Measurements from ENCODE around the gene UBE2QL1. TPM values are rescaled to one million over a fixed set of nuclear protein-coding genes. Genes with fewer than 3 reads are reported as not detected.
A peak's percentile ranks its signal among the peaks of the same experiment; 100 is the strongest.

The UBE2QL1 gene
- total and polyA plus RNA-seq, 4 donors = 9.3 to 60.1 (median 42.3) TPM

DNA sequence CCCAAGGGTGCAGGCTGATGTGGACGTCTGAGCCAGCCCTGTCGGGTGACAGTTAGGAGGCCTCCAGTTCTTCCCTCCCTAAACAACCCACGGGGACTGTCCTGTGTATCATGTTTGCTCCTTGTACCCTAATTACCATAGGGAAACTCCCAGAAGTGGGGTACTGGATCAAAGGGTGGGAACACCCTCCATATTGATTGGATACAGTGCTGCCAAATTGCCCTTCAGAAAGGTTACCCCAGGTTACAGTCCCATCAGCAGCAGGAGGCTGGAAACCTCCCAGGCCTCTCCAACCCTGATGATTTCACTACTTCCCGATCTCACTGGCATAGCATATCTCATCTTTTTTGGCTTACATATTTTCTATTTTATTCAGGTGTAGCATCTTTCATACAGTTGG is 22.0 kb downstream of the UBE2QL1 start:
- no peaks in the 10 kb centered on the region for H3K9me3 ChIP-seq (ENCODE audit: control insufficient read depth, insufficient read depth, low read length)
- DNase-seq (ENCODE audit: low read depth in 4 of 6, low spot score in 6 of 6) = no peak
- no peaks in the 10 kb centered on the region for H3K27me3 ChIP-seq (ENCODE audit: control insufficient read depth, insufficient read depth, low read length)
- 100% methylated on average over 1 of the region's 4 CpGs for WGBS (ENCODE audit: insufficient coverage)
- peaks cover 8% of the 10 kb centered on the region for H3K36me3 ChIP-seq (ENCODE audit: control insufficient read depth, insufficient read depth, low read length)
- no peak overlapping the region for H3K4me3 ChIP-seq (ENCODE audit: low read depth, low read length)
- peaks cover 29% of the 10 kb centered on the region for H3K4me1 ChIP-seq (ENCODE audit: control insufficient read depth, insufficient read depth, low read length)
- no peak overlapping the region for H3K27ac ChIP-seq (ENCODE audit: low read depth, low read length)

DNA sequence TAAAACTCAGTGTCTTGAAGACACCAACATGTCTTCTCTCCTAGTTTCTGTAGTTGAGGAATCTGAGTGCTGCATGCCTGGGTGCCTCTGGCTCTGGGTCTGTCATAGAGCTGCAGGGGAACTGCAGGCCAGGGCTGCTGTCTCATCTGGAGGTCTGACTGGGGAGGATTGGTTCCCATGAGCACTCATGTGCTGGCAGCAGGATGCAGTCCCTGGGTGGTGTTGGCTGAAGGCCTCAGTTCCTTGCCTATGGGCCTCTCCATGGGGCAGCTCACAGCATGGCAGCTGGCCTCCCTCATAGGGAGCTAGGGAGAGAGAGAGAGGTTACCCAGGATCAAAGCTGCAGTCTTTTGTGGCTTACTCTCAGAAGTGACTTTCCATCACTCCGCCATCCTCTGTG is 22.6 kb downstream of the UBE2QL1 start:
- H3K4me1 ChIP-seq (ENCODE audit: control insufficient read depth, insufficient read depth, low read length) = peaks cover 24% of the 10 kb centered on the region
- H3K4me3 ChIP-seq (ENCODE audit: low read depth, low read length) = no peak overlapping the region
- no peaks in the 10 kb centered on the region for H3K9me3 ChIP-seq (ENCODE audit: control insufficient read depth, insufficient read depth, low read length)
- peaks cover 3% of the 10 kb centered on the region for H3K36me3 ChIP-seq (ENCODE audit: control insufficient read depth, insufficient read depth, low read length)
- no peaks in the 10 kb centered on the region for H3K27me3 ChIP-seq (ENCODE audit: control insufficient read depth, insufficient read depth, low read length)
- DNase-seq (ENCODE audit: low read depth in 4 of 6, low spot score in 6 of 6) = no peak
- no peak overlapping the region for H3K27ac ChIP-seq (ENCODE audit: low read depth, low read length)
- no CpG with 5 or more reads among the region's 1 CpG for WGBS (ENCODE audit: insufficient coverage)

DNA sequence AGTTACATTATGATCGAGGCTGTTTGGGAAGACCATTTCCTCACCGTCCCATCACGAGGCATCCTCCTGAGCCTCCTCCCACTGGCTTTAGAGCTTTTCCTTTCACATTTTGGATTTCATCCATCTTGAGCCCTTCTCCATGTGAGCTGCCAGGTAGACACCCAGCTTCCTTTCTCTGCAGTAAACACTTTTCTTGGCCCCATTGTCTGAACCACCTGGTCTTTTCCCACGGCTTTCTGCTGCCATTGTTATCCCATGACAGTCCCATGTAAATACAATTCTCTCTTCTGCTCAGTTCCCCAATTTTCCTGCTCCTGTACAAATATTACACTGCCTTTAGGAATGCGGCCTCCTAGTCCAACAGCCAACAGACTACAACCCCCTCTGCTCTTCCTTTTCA is 24.1 kb downstream of the UBE2QL1 start:
- no peak for DNase-seq (ENCODE audit: low read depth in 4 of 6, low spot score in 6 of 6)
- Histone ChIP-seq H3K27ac (ENCODE audit: low read depth, low read length) (no peak overlapping the region), H3K36me3 (ENCODE audit: control insufficient read depth, insufficient read depth, low read length) (peaks cover 4% of the 10 kb centered on the region), H3K9me3 (ENCODE audit: control insufficient read depth, insufficient read depth, low read length) (no peaks in the 10 kb centered on the region), H3K4me1 (ENCODE audit: control insufficient read depth, insufficient read depth, low read length) (peaks cover 9% of the 10 kb centered on the region), H3K4me3 (ENCODE audit: low read depth, low read length) (no peak overlapping the region), H3K27me3 (ENCODE audit: control insufficient read depth, insufficient read depth, low read length) (no peaks in the 10 kb centered on the region)
- 63% methylated on average over 5 of the region's 5 CpGs for WGBS (ENCODE audit: insufficient coverage)

DNA sequence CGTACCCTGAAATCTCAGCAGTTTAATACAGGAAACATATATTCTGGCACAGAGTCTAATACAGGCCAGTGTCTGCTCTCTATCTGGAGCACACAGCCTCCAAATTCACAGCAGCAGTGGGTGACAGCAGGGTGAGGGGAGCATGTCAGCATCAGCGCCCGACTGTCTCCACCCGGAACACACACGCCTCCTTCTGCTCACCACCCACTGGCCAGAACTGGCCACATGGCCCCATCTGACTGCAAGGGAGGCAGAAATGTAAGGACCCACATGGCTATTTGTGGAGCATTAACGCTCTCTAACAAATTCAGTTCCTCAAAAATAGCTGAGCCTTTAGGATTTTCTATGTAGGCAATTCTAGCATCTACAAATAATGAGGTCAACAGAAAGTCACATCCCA is 24.6 kb downstream of the UBE2QL1 start:
- 82% methylated on average over 2 of the region's 6 CpGs for WGBS (ENCODE audit: insufficient coverage)
- H3K27ac ChIP-seq (ENCODE audit: low read depth, low read length) = no peak overlapping the region
- peaks cover 5% of the 10 kb centered on the region for H3K4me1 ChIP-seq (ENCODE audit: control insufficient read depth, insufficient read depth, low read length)
- no peaks in the 10 kb centered on the region for H3K27me3 ChIP-seq (ENCODE audit: control insufficient read depth, insufficient read depth, low read length)
- H3K4me3 ChIP-seq (ENCODE audit: low read depth, low read length) = no peak overlapping the region
- DNase-seq (ENCODE audit: low read depth in 4 of 6, low spot score in 6 of 6) = peak in 1 of 6 donors; percentile 21
- H3K36me3 ChIP-seq (ENCODE audit: control insufficient read depth, insufficient read depth, low read length) = peaks cover 4% of the 10 kb centered on the region
- H3K9me3 ChIP-seq (ENCODE audit: control insufficient read depth, insufficient read depth, low read length) = no peaks in the 10 kb centered on the region

DNA sequence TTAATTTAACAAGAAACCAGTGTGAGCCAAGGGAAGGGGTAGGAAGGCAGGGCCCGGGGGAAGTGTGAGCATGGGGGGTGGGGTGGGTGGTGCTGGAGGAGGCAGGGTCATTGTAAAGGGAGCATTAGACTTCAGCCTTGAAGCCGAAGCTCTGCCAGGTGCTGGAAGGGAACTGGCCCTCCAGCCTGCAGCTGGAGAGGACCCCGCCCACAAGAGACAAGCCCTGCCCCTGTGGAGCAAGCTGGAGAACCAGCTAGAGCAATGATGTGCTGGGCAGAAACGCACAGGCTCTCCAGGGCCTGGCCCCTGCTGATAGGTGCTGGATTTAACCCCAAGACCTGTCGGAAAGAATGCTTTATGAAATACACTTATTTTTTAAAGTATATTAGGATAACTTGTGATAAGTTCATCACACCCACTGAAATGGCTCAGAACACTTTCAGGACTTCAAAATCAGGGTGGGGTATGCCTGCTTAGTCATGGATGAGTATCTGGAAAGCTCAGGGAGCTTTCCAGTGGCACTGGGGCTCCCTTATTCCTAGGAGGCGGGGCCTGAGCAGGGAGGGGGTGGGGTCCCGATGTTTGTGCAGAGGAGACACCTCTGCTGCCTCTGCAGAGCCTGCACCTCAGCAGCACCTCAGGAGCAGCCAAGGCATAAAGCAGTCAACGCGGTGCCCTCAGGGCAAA is 27.1 kb downstream of the UBE2QL1 start:
- H3K9me3 ChIP-seq (ENCODE audit: control insufficient read depth, insufficient read depth, low read length) = no peaks in the 10 kb centered on the region
- no peaks in the 10 kb centered on the region for H3K27me3 ChIP-seq (ENCODE audit: control insufficient read depth, insufficient read depth, low read length)
- WGBS (ENCODE audit: insufficient coverage) = 52% methylated on average over 4 of the region's 9 CpGs
- H3K4me1 ChIP-seq (ENCODE audit: control insufficient read depth, insufficient read depth, low read length) = peaks cover 4% of the 10 kb centered on the region
- H3K4me3 ChIP-seq (ENCODE audit: low read depth, low read length) = no peak overlapping the region
- DNase-seq (ENCODE audit: low read depth in 4 of 6, low spot score in 6 of 6) = no peak
- H3K36me3 ChIP-seq (ENCODE audit: control insufficient read depth, insufficient read depth, low read length) = peaks cover 11% of the 10 kb centered on the region
- no peak overlapping the region for H3K27ac ChIP-seq (ENCODE audit: low read depth, low read length)

DNA sequence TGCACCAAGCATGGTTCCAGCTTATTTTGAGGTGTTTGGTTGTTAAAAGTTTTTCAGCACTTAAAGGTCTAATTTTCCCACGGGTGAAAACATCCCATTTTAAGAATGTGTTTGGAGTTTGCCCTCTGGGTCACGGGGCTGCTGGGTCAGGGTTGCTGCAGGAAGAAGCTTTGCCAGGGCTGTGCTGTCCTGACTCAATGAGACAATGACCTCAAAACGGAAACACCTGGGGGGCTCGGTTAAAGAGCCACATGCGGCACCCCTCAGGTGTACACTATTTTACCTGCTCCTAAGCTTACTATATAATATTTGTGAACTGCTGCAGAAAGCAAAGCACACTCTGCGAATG is 27.6 kb downstream of the UBE2QL1 start:
- Histone ChIP-seq H3K27me3 (ENCODE audit: control insufficient read depth, insufficient read depth, low read length) (no peaks in the 10 kb centered on the region), H3K36me3 (ENCODE audit: control insufficient read depth, insufficient read depth, low read length) (peaks cover 14% of the 10 kb centered on the region), H3K9me3 (ENCODE audit: control insufficient read depth, insufficient read depth, low read length) (no peaks in the 10 kb centered on the region), H3K27ac (ENCODE audit: low read depth, low read length) (no peak overlapping the region), H3K4me3 (ENCODE audit: low read depth, low read length) (no peak overlapping the region), H3K4me1 (ENCODE audit: control insufficient read depth, insufficient read depth, low read length) (peaks cover 7% of the 10 kb centered on the region)
- WGBS (ENCODE audit: insufficient coverage) = 100% methylated on average over 3 of the region's 6 CpGs
- DNase-seq (ENCODE audit: low read depth in 4 of 6, low spot score in 6 of 6) = no peak

DNA sequence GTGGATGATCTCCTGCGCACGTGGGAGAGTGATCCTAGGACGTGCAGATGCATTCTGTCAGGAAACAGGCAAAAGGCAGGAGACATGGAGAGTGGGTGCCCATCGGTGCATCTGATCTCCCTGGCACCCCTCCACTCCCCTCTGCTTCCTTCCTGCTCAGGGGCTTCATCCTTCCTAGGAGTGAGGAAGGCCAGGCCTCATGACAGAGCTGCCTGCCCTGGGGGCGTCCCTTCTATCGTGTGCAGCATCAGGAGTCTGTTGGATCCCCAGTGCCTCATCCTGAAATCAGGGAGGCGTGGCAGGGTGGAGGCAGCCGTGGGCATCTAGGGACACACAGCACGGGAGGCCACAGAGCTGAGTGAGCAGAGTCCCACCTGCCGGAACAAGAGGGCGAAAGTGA is 30.1 kb downstream of the UBE2QL1 start:
- peaks cover 13% of the 10 kb centered on the region for H3K4me1 ChIP-seq (ENCODE audit: control insufficient read depth, insufficient read depth, low read length)
- H3K9me3 ChIP-seq (ENCODE audit: control insufficient read depth, insufficient read depth, low read length) = no peaks in the 10 kb centered on the region
- 87% methylated on average over 11 of the region's 11 CpGs for WGBS (ENCODE audit: insufficient coverage)
- peaks cover 19% of the 10 kb centered on the region for H3K36me3 ChIP-seq (ENCODE audit: control insufficient read depth, insufficient read depth, low read length)
- no peak overlapping the region for H3K27ac ChIP-seq (ENCODE audit: low read depth, low read length)
- no peaks in the 10 kb centered on the region for H3K27me3 ChIP-seq (ENCODE audit: control insufficient read depth, insufficient read depth, low read length)
- DNase-seq (ENCODE audit: low read depth in 4 of 6, low spot score in 6 of 6) = no peak
- no peak overlapping the region for H3K4me3 ChIP-seq (ENCODE audit: low read depth, low read length)

DNA sequence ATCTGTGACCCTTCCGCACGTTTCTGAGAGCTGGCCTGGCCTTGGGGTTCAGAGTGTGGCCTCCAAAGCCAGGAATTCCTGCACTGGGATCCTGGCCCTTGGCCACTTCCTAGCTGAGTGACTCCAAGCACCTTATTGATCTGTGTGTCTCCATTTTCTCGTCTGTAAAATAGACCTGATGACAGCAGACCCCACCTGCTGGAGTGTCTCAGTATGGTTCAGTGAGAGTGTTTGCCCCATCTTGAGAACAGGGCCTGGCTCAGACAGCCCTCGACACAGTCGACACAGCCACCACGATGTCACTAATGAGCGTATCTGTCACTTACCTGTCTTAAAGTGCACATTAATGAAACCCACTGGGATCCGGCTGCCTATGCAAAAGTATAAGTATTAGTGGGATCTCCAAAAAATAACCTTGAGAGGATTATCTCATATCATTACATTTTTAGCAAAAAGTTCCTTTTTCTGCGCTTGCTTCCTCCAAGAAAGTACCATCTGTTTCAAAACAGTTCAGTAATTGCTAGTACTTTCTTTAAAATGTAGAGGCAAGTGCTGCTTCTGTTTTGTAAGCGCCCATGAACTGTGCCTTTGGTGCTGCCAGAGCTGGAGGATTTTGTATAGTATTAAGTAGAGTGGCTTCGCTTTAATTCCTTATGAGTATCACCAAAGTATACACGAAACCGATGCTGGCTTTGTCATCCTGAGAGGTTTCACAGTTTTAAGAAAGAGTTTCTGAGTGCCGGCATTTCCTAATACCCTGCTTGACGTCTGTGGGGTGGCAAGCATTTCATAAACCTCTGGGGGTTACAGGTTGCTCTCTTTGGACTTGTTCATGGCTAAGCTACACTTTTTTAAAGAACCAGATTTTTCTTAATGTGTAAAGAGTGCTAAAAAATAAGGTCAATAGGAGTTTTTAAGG is 31.7 kb downstream of the UBE2QL1 start:
- H3K4me1 ChIP-seq (ENCODE audit: control insufficient read depth, insufficient read depth, low read length) = peaks cover 16% of the 10 kb centered on the region
- no peak for DNase-seq (ENCODE audit: low read depth in 4 of 6, low spot score in 6 of 6)
- no peak overlapping the region for H3K27ac ChIP-seq (ENCODE audit: low read depth, low read length)
- no peaks in the 10 kb centered on the region for H3K9me3 ChIP-seq (ENCODE audit: control insufficient read depth, insufficient read depth, low read length)
- H3K27me3 ChIP-seq (ENCODE audit: control insufficient read depth, insufficient read depth, low read length) = no peaks in the 10 kb centered on the region
- 74% methylated on average over 11 of the region's 15 CpGs for WGBS (ENCODE audit: insufficient coverage)
- H3K4me3 ChIP-seq (ENCODE audit: low read depth, low read length) = no peak overlapping the region
- peaks cover 21% of the 10 kb centered on the region for H3K36me3 ChIP-seq (ENCODE audit: control insufficient read depth, insufficient read depth, low read length)

DNA sequence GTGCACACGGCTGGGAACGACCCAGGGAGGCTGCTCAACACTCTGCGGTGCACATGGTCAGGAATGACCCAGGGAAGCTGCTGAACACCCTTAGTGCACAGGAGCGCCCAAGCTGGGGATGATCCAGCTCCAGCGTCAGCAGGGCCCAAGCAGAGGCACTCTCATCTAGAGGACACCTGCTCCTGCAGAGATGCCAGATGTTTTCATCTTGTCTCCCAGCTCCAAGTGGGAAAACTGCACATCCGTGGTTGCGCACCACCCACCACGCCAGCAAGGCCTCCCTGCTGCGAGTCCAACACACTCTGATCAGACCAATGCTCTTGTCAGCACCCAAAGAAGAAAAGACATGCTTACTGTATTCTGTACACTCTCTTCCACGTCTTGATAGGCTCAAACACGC is 34.1 kb downstream of the UBE2QL1 start:
- peak in 1 of 6 donors; percentile 38 for DNase-seq (ENCODE audit: low read depth in 4 of 6, low spot score in 6 of 6)
- Histone ChIP-seq H3K27me3 (ENCODE audit: control insufficient read depth, insufficient read depth, low read length) (no peaks in the 10 kb centered on the region), H3K9me3 (ENCODE audit: control insufficient read depth, insufficient read depth, low read length) (no peaks in the 10 kb centered on the region), H3K4me1 (ENCODE audit: control insufficient read depth, insufficient read depth, low read length) (peaks cover 23% of the 10 kb centered on the region), H3K27ac (ENCODE audit: low read depth, low read length) (no peak overlapping the region), H3K4me3 (ENCODE audit: low read depth, low read length) (no peak overlapping the region), H3K36me3 (ENCODE audit: control insufficient read depth, insufficient read depth, low read length) (peaks cover 17% of the 10 kb centered on the region)
- WGBS (ENCODE audit: insufficient coverage) = 86% methylated on average over 9 of the region's 11 CpGs
